Uterus (tissue), 2 donors: ENCODE data around the gene KCNJ16.

Source experiments
- CTCF ChIP-seq, 4 experiments: fragments of 200-600 bp in 2 of 4; fragments of 450-650 bp in 2 of 4; sonication (generic) in 2 of 4; IDR thresholded peaks; one replicate each; pipeline ENCODE4 v1.5.1; 2016 to 2019; ENCODE audit warnings: antibody characterized with exemption in 4 of 4, mild to moderate bottlenecking in 2 of 4, moderate library complexity in 1 of 4
- POLR2A ChIP-seq, 2 donors: fragments of 450-650 bp; IDR thresholded peaks; one replicate each; pipeline ENCODE4 v1.6.1; 2016; ENCODE audit warnings: antibody characterized with exemption in 2 of 2, mild to moderate bottlenecking in 1 of 2, moderate library complexity in 1 of 2

DNA sequence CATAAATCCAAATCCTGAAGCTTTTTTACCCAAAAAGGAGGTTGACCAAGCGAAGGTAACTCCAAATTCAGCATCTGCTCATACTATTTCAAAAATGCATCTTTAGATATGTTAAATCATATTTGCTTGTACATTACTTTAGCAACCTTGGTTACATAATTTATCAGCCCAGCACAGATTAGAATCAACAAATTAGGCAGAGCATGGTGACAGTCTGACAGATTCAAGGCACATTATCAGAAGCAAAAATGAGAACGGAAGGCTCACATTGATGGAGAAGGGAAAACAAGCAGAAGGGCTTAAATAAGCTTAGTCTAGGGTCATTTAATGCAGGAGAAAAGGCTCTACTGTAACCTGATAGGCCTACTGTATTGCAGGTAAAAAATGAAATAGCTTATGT is 90.4 kb downstream of the KCNJ16 start:
- TF ChIP-seq CTCF (IDR thresholded peaks at IDR 0.05), result no peak
- no peak for TF ChIP-seq POLR2A (IDR thresholded peaks at IDR 0.05)
